Measurements from ENCODE around the gene PDZRN3. TPM values are rescaled to one million over a fixed set of nuclear protein-coding genes. Genes with fewer than 3 reads are reported as not detected.

PDZRN3 gene
- total RNA-seq, 4 donors from 2014 or later, result 87.3 to 268 (median 107) TPM

GRCh38 chr3:73484656-73485248 is 140.0 kb downstream of the PDZRN3 start:
- no peak for TF ChIP-seq CTCF (IDR thresholded peaks at IDR 0.05)
- no peak for TF ChIP-seq POLR2A (IDR thresholded peaks at IDR 0.05)
- Histone ChIP-seq H3K9me3 (no peaks in the 10 kb centered on the region), H3K4me3 (no peak overlapping the region), H3K27me3 (no peaks in the 10 kb centered on the region), H3K36me3 (no peaks in the 10 kb centered on the region), H3K27ac (no peak overlapping the region), H3K4me1 (peaks cover 0 to 18% of the 10 kb centered on the region in 2 donors)
- DNase-seq, result no peak
- intact Hi-C loops (cut with DNase I; ENCODE audit: low total_unique reads), result no loop called here

- Histone ChIP-seq H3K27ac (no peak overlapping the region), H3K27me3 (no peaks in the 10 kb centered on the region), H3K36me3 (no peaks in the 10 kb centered on the region), H3K4me1 (peaks cover 0 to 5% of the 10 kb centered on the region in 2 donors), H3K9me3 (no peaks in the 10 kb centered on the region), H3K4me3 (no peak overlapping the region)
- TF ChIP-seq POLR2A (IDR thresholded peaks at IDR 0.05), result no peak
- no peak for TF ChIP-seq CTCF (IDR thresholded peaks at IDR 0.05)
- intact Hi-C loops (cut with DNase I; ENCODE audit: low total_unique reads), result no loop called here
- no peak for DNase-seq
These were observed 142.9 kb downstream of the PDZRN3 start for GRCh38 chr3:73481888-73482287.

- intact Hi-C loops (cut with DNase I; ENCODE audit: low total_unique reads), result no loop called here
- peak overlapping the region in 1 of 2 donors; percentile 17 for H3K27ac ChIP-seq
- H3K4me3 ChIP-seq, result no peak overlapping the region
- H3K36me3 ChIP-seq, result no peaks in the 10 kb centered on the region
- TF ChIP-seq POLR2A (IDR thresholded peaks at IDR 0.05) (no peak), CTCF (IDR thresholded peaks at IDR 0.05) (no peak)
- peaks cover 0 to 5% of the 10 kb centered on the region in 2 donors for H3K4me1 ChIP-seq
- H3K9me3 ChIP-seq, result no peaks in the 10 kb centered on the region
- H3K27me3 ChIP-seq, result no peaks in the 10 kb centered on the region
- DNase-seq, result no peak
These were observed 144.5 kb downstream of the PDZRN3 start for GRCh38 chr3:73480187-73480672.

DNA sequence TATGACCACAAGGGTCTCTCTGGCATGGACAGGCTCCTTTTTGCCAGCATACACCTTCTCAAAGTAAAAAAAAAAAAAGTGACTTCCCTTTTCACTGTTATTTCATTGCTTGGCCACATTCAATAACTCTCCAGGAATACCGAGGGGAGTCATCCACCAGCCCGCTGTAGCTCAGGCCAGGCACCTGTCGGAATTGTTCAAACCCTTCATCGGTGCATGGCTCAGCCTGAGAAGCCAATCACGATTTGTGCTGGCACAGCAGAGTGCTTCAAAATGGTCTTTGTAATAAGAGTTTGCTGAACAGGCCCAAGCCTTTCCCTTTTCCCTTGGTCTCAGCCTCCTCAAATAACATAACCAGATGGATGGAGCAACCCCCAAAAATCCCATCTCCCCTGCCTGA is 145.4 kb downstream of the PDZRN3 start:
- Histone ChIP-seq H3K4me1 (peaks cover 0 to 5% of the 10 kb centered on the region in 2 donors), H3K27me3 (no peaks in the 10 kb centered on the region), H3K4me3 (no peak overlapping the region), H3K36me3 (no peaks in the 10 kb centered on the region), H3K9me3 (no peaks in the 10 kb centered on the region), H3K27ac (no peak overlapping the region)
- intact Hi-C loops (cut with DNase I; ENCODE audit: low total_unique reads), result no loop called here
- no peak for TF ChIP-seq CTCF (IDR thresholded peaks at IDR 0.05)
- TF ChIP-seq POLR2A (IDR thresholded peaks at IDR 0.05), result no peak
- no peak for DNase-seq

GRCh38 chr3:73478858-73479257 is 145.9 kb downstream of the PDZRN3 start:
- peaks cover 0 to 5% of the 10 kb centered on the region in 2 donors for H3K4me1 ChIP-seq
- intact Hi-C loops (cut with DNase I; ENCODE audit: low total_unique reads), result no loop called here
- no peak overlapping the region for H3K4me3 ChIP-seq
- no peaks in the 10 kb centered on the region for H3K9me3 ChIP-seq
- DNase-seq, result no peak
- TF ChIP-seq CTCF (IDR thresholded peaks at IDR 0.05), result no peak
- no peak for TF ChIP-seq POLR2A (IDR thresholded peaks at IDR 0.05)
- H3K27me3 ChIP-seq, result no peaks in the 10 kb centered on the region
- H3K36me3 ChIP-seq, result no peaks in the 10 kb centered on the region
- no peak overlapping the region for H3K27ac ChIP-seq
